SH-SY5Y (cell line): ENCODE measurements around the gene ARHGDIA.

Experiments used
- GATA2 ChIP-seq: IDR thresholded peaks from 2 replicates; pipeline ENCODE4 v1.6.1; 2011; ENCODE audit warnings: mild to moderate bottlenecking, low read depth, low read length
- GATA3 ChIP-seq: IDR thresholded peaks from 2 replicates; pipeline ENCODE4 v1.6.1; 2011; ENCODE audit warnings: low read depth, mild to moderate bottlenecking, low read length, moderate library complexity

DNA sequence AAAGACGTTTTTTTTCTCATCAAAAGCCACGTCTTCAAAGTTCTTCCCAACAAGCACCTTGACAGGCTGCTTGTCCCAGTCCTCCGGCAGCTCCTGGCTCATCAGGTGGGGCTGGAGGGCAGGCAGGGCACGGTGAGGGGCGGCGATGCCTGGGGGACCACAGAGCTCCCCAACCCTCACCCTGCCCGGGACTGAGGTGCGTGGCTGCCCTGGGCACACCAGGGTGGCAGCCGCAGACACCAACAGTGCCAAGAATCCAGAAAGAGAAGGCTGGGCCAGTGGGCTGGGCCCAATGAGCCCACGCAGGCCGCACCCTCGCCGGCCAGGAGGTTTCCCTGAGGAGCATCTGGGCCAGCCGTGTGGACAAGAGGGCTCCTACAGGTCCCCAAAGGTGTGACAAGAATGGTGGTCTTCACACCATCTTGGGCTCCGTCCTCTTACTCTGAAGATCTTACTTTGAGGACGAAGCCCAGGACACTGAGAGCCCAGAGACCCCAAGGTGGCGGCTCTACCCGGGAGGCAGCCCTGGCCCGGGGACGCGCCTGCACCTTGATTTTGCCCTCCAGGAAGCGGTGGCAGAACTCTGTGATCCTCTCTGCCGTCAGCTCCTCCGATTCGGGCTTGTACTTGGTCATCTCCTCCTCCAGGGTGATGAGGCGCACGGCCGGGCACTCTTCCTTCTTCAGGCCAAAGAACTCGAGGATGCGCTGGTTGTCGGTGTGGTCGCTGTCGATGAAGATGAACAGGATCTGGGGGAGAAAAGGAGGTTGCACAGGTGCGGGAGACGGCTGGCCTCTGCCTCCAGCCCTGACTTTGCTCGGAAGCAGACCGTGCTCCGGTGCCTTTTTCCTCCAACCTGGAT lies 25.0 kb downstream of the ARHGDIA start:
- TF ChIP-seq GATA2: no peak
- no peak for TF ChIP-seq GATA3
